Activated CD8-positive, alpha-beta T cell treated with anti-CD3 and anti-CD28 coated beads for 36 hours (primary cell): ENCODE measurements around the gene MOV10. TPM values are rescaled to one million over a fixed set of nuclear protein-coding genes. Genes with fewer than 3 reads are reported as not detected.

ENCODE experiments used
- ATAC-seq: fragments of 200-7000 bp; cut with Tn5 transposase; one replicate; pipeline ENCODE4 v1.10.0; 2021; ENCODE audit warnings: mild to moderate bottlenecking, moderate library complexity
- CTCF ChIA-PET: fragments of 350-600 bp; sonication (Branson Sonifier 250); formaldehyde crosslinking; loops from one replicate; lab custom pipeline; 2021; ENCODE audit warnings: antibody characterized with exemption; lab: Charles Lee
- POLR2A ChIA-PET: fragments of 350-600 bp; sonication (Branson Sonifier 250); formaldehyde crosslinking; loops from one replicate; lab custom pipeline; 2021; ENCODE audit warnings: antibody characterized with exemption; lab: Charles Lee
- DNase-seq: peaks from one replicate; pipeline ENCODE4 v3.0.0-alpha.2; 2020
- H3K27ac Mint-ChIP-seq: one replicate; pipeline ENCODE4 v1.8.0; 2021; ENCODE audit warnings: mild to moderate bottlenecking, mixed read lengths
- H3K27me3 Mint-ChIP-seq: one replicate; pipeline ENCODE4 v1.8.0; 2021; ENCODE audit warnings: mixed read lengths
- H3K36me3 Mint-ChIP-seq: one replicate; pipeline ENCODE4 v1.8.0; 2021; ENCODE audit warnings: low read depth, mixed read lengths
- H3K4me1 Mint-ChIP-seq: one replicate; pipeline ENCODE4 v1.8.0; 2021; ENCODE audit warnings: low read depth, mixed read lengths
- H3K4me3 Mint-ChIP-seq: one replicate; pipeline ENCODE4 v1.8.0; 2021; ENCODE audit warnings: mild to moderate bottlenecking, moderate library complexity, mixed read lengths
- H3K9me3 Mint-ChIP-seq: one replicate; pipeline ENCODE4 v1.8.0; 2021; ENCODE audit warnings: mixed read lengths
- CTCF ChIP-seq: fragments of 200-600 bp; IDR thresholded peaks from one replicate; pipeline ENCODE4 v1.8.0; 2022; ENCODE audit warnings: antibody characterized with exemption, mild to moderate bottlenecking
- intact Hi-C: fragments of 100-400 bp; cut with micrococcal nuclease; formaldehyde crosslinking; loops from one replicate; pipeline ENCODE4 v1.10.0; 2022
- total RNA-seq, 2 experiments: library from RNA; stranded (reverse); gene quantifications; one replicate each; pipeline ENCODE4 v1.2.3, GENCODE V29; 2021

MOV10 gene
- total RNA-seq, 2 experiments from 2014 or later = 77.2 to 78.5 TPM

- H3K27me3 Mint-ChIP-seq = no peaks in the 10 kb centered on the region
- intact Hi-C loops = loop anchor here (10.0 kb wide), 1 partner anchor 86 kb away; the partner anchor contains the start of genes CAPZA1 and ST7L
- peak overlapping the region; percentile 93 for H3K27ac Mint-ChIP-seq
- POLR2A ChIA-PET = interaction anchor here (0.9 to 7.5 kb wide), 5 partner anchors 8 to 82 kb away, joined by 3 to 59 read pairs (median 3); partner anchors contain the start of genes MOV10, PPM1J and ST7L
- H3K4me3 Mint-ChIP-seq = no peak overlapping the region
- CTCF ChIA-PET = interaction anchor here (0.8 to 6.2 kb wide), 3 partner anchors 10 to 82 kb away, joined by 3 to 60 read pairs (median 3); partner anchors contain the start of gene PPM1J
- peaks cover 17% of the 10 kb centered on the region for H3K36me3 Mint-ChIP-seq
- H3K9me3 Mint-ChIP-seq = no peaks in the 10 kb centered on the region
- peaks cover 54% of the 10 kb centered on the region for H3K4me1 Mint-ChIP-seq
- ATAC-seq (peak; percentile 51), DNase-seq (peak; percentile 93)
- no peak for TF ChIP-seq CTCF
Measured at GRCh38 chr1:112700290-112701226, 26.1 kb downstream of the MOV10 start.

- H3K27ac Mint-ChIP-seq = peak overlapping the region; percentile 93
- ATAC-seq = no peak
- no peak for TF ChIP-seq CTCF
- no peak for DNase-seq
- CTCF ChIA-PET = interaction anchor here (1.3 to 6.2 kb wide), 5 partner anchors 9 to 311 kb away, joined by 3 to 60 read pairs (median 4); partner anchors contain the start of gene PPM1J
- POLR2A ChIA-PET = interaction anchor here (0.9 to 7.5 kb wide), 6 partner anchors 9 to 310 kb away, joined by 3 to 59 read pairs (median 4); partner anchors contain the start of genes CAPZA1, MOV10, PPM1J and ST7L
- intact Hi-C loops = loop anchor here (10.0 kb wide), 1 partner anchor 87 kb away; the partner anchor contains the start of genes CAPZA1 and ST7L
- H3K4me3 Mint-ChIP-seq = no peak overlapping the region
- H3K9me3 Mint-ChIP-seq = no peaks in the 10 kb centered on the region
- H3K4me1 Mint-ChIP-seq = peaks cover 60% of the 10 kb centered on the region
- H3K27me3 Mint-ChIP-seq = no peaks in the 10 kb centered on the region
- peaks cover 17% of the 10 kb centered on the region for H3K36me3 Mint-ChIP-seq
Measured at GRCh38 chr1:112701227-112702066, 27.0 kb downstream of the MOV10 start.

GRCh38 chr1:112702067-112702395 lies 27.6 kb downstream of the MOV10 start:
- ATAC-seq (no peak), DNase-seq (no peak)
- Mint-ChIP-seq H3K36me3 (peaks cover 17% of the 10 kb centered on the region), H3K27ac (peak overlapping the region; percentile 93), H3K27me3 (no peaks in the 10 kb centered on the region), H3K4me3 (no peak overlapping the region), H3K9me3 (no peaks in the 10 kb centered on the region), H3K4me1 (peaks cover 60% of the 10 kb centered on the region)
- no peak for TF ChIP-seq CTCF
- ChIA-PET CTCF (interaction anchor here (1.3 to 6.2 kb wide), 4 partner anchors 15 to 311 kb away, joined by 3 to 60 read pairs (median 5); partner anchors contain the start of gene PPM1J), POLR2A (interaction anchor here (0.9 to 7.5 kb wide), 5 partner anchors 10 to 310 kb away, joined by 3 to 59 read pairs (median 5); partner anchors contain the start of genes CAPZA1, MOV10, PPM1J and ST7L)
- intact Hi-C loops = loop anchor here (10.0 kb wide), 1 partner anchor 87 kb away; the partner anchor contains the start of genes CAPZA1 and ST7L

GRCh38 chr1:112702420-112703261 lies 28.2 kb downstream of the MOV10 start:
- POLR2A ChIA-PET = interaction anchor here (1.0 to 7.5 kb wide), 5 partner anchors 10 to 311 kb away, joined by 3 to 59 read pairs (median 6); partner anchors contain the start of gene MOV10
- H3K27me3 Mint-ChIP-seq = peaks cover 2% of the 10 kb centered on the region
- ATAC-seq = no peak
- H3K36me3 Mint-ChIP-seq = peaks cover 17% of the 10 kb centered on the region
- peak overlapping the region; percentile 22 for H3K27ac Mint-ChIP-seq
- no peak for DNase-seq
- H3K4me1 Mint-ChIP-seq = peaks cover 60% of the 10 kb centered on the region
- TF ChIP-seq CTCF = no peak
- no peak overlapping the region for H3K4me3 Mint-ChIP-seq
- intact Hi-C loops = loop anchor here (10.0 kb wide), 1 partner anchor 88 kb away; the partner anchor contains the start of genes CAPZA1 and ST7L
- H3K9me3 Mint-ChIP-seq = no peaks in the 10 kb centered on the region
- CTCF ChIA-PET = interaction anchor here (1.0 to 6.2 kb wide), 5 partner anchors 14 to 312 kb away, joined by 3 to 60 read pairs (median 4); partner anchors contain the start of gene PPM1J
